GM12878 (cell line): ENCODE results near the gene ENOX2. TPM values are rescaled to one million over a fixed set of nuclear protein-coding genes. Genes with fewer than 3 reads are reported as not detected.

ENCODE experiments used
- ATAC-seq: fragments of 200-7000 bp; cut with Tn5 transposase; 3 replicates; pipeline ENCODE4 v1.9.1; 2020; ENCODE audit warnings: mild to moderate bottlenecking, moderate library complexity
- BruUV-seq: library from RNA; stranded (reverse); fragments of 400-500 nt; replicated peaks from 2 replicates; lab custom pipeline; 2021; lab: Mats Ljungman, UMichigan
- CTCF ChIA-PET: fragments of 300-600 bp; sonication (Branson Sonifier 250); formaldehyde crosslinking; extraction: SDS; loops from one replicate; lab custom pipeline; 2021; ENCODE audit warnings: inconsistent platforms; lab: Yijun Ruan, JAX
- POLR2A ChIA-PET: fragments of 350-600 bp; formaldehyde crosslinking; extraction: SDS; loops from one replicate; lab custom pipeline; 2021; ENCODE audit warnings: inconsistent platforms; lab: Charles Lee
- RAD21 ChIA-PET: fragments of 300-600 bp; sonication (Branson Sonifier 250); formaldehyde crosslinking; loops from one replicate; lab custom pipeline; 2023; ENCODE audit warnings: antibody characterized with exemption; ENCODE audit not compliant: unreplicated experiment; lab: Charles Lee
- SMC1A ChIA-PET: fragments of 300-600 bp; sonication (Branson Sonifier 250); formaldehyde crosslinking; loops from one replicate; lab custom pipeline; 2023; ENCODE audit not compliant: unreplicated experiment, uncharacterized antibody; lab: Charles Lee
- DNase-seq: peaks from one replicate; pipeline ENCODE4 v3.0.0-alpha.2; 2011; ENCODE audit warnings: low read depth, low spot score
- FAIRE-seq: peaks from 3 replicates; lab custom pipeline; 2011; peaks lifted over from hg19 to GRCh38; lab: Jason Lieb, UNC
- H2AFZ ChIP-seq: 2 replicates; pipeline ENCODE4 v1.6.0; 2011; ENCODE audit warnings: low read depth, low read length, control low read depth; ENCODE audit not compliant: control insufficient read depth
- H3K27ac ChIP-seq: 2 replicates; pipeline ENCODE4 v1.5.1; 2011; ENCODE audit warnings: control low read depth; ENCODE audit not compliant: control insufficient read depth, insufficient read depth
- H3K27me3 ChIP-seq, 2 experiments: replicated peaks in 1 of 2; 2 replicates each; pipeline versions ENCODE4 v1.6.0 to v1.6.1; 2011; ENCODE audit warnings: low read length in 1 of 2; ENCODE audit not compliant: control insufficient read depth in 2 of 2, insufficient read depth in 2 of 2
- H3K36me3 ChIP-seq, 2 experiments: 2 replicates each; pipeline ENCODE4 v1.5.1; 2011; ENCODE audit warnings: low read length in 1 of 2; ENCODE audit not compliant: control insufficient read depth in 2 of 2, insufficient read depth in 2 of 2
- H3K4me1 ChIP-seq: 2 replicates; pipeline ENCODE4 v1.6.1; 2011; ENCODE audit warnings: mild to moderate bottlenecking, low read length, moderate library complexity, mixed read lengths; ENCODE audit not compliant: control insufficient read depth, insufficient read depth
- H3K4me2 ChIP-seq: 2 replicates; pipeline ENCODE4 v1.6.0; 2011; ENCODE audit warnings: control low read depth; ENCODE audit not compliant: control insufficient read depth, insufficient read depth
- H3K4me3 ChIP-seq: fragments of 200-600 bp; sonication (generic); 2 replicates; pipeline ENCODE4 v1.5.1; 2016
- H3K79me2 ChIP-seq: 2 replicates; pipeline ENCODE4 v1.6.0; 2011; ENCODE audit warnings: low read length; ENCODE audit not compliant: control insufficient read depth, insufficient read depth
- H3K9ac ChIP-seq: 2 replicates; pipeline ENCODE4 v1.8.0; 2011; ENCODE audit warnings: low read length, control low read depth, mixed read lengths; ENCODE audit not compliant: control insufficient read depth, insufficient read depth
- H3K9me3 ChIP-seq: replicated peaks from 3 replicates; pipeline ENCODE4 v1.5.1; 2011; ENCODE audit warnings: mild to moderate bottlenecking, low read length; ENCODE audit not compliant: control insufficient read depth, insufficient read depth
- H4K20me1 ChIP-seq: 2 replicates; pipeline ENCODE4 v1.6.0; 2011; ENCODE audit not compliant: control insufficient read depth, insufficient read depth
- CBX3 ChIP-seq: fragments of 200-600 bp; sonication (generic); IDR thresholded peaks from 2 replicates; pipeline ENCODE4 v1.6.1; 2016; ENCODE audit warnings: low read depth, borderline replicate concordance
- ETV6 ChIP-seq, 2 experiments: fragments of 450-650 bp in 1 of 2; IDR thresholded peaks in 1 of 2; conservative IDR thresholded peaks in 1 of 2; 2 replicates each; pipeline ENCODE4 v1.6.1; 2014; ENCODE audit warnings: antibody characterized with exemption in 1 of 2, borderline replicate concordance in 1 of 2, low read depth in 1 of 2, mild to moderate bottlenecking in 1 of 2, moderate library complexity in 1 of 2
- MXI1 ChIP-seq: fragments of 150-350 bp; IDR thresholded peaks from 2 replicates; pipeline ENCODE4 v1.6.1; 2011; ENCODE audit warnings: low read depth, mild to moderate bottlenecking, inconsistent platforms, low read length, improper control_type of control experiment
- RAD21 ChIP-seq: IDR thresholded peaks from 2 replicates; pipeline ENCODE4 v1.6.1; 2011; ENCODE audit warnings: mild to moderate bottlenecking, low read depth, low read length, moderate library complexity; ENCODE audit not compliant: insufficient read depth
- RFX5 ChIP-seq: IDR thresholded peaks from 2 replicates; pipeline ENCODE4 v1.6.1; 2011; ENCODE audit warnings: low read depth, low read length, improper control_type of control experiment
- RUNX3 ChIP-seq: IDR thresholded peaks from 2 replicates; pipeline ENCODE4 v1.6.1; 2012; ENCODE audit warnings: low read length, inconsistent platforms
- SMC3 ChIP-seq: IDR thresholded peaks from 2 replicates; pipeline ENCODE4 v1.6.1; 2011; ENCODE audit warnings: low read length, improper control_type of control experiment, borderline replicate concordance
- SPI1 ChIP-seq: IDR thresholded peaks from 2 replicates; pipeline ENCODE4 v1.6.1; 2011; ENCODE audit warnings: low read depth, mild to moderate bottlenecking, low read length, moderate library complexity, borderline replicate concordance; ENCODE audit not compliant: insufficient read depth
- in situ Hi-C: fragments of 300-500 bp; cut with MboI; formaldehyde crosslinking; loops from 9 replicates; pipeline ENCODE4 v1.14.3; 2018; ENCODE audit warnings: mixed read lengths
- intact Hi-C: fragments of 100-400 bp; cut with micrococcal nuclease; formaldehyde crosslinking; loops from one replicate; pipeline ENCODE4 v1.14.2; 2022; ENCODE audit not compliant: unreplicated experiment
- polyA plus RNA-seq, 11 experiments: library from polyadenylated mRNA; depleted of rRNA in 4 of 11; unstranded in 6 of 11; stranded (reverse) in 5 of 11; fragments of >200 nt; fragmentation: Nextera tagmentation in 4 of 11; fragmentation: Illumina TruSeq in 1 of 11; extraction: Ambion mirVana in 4 of 11; extraction: Trizol in 1 of 11; gene quantifications; 1 replicate in 1 of 11; 2 replicates in 10 of 11; pipeline versions ENCODE4 v1.2.1 to v1.2.3, GENCODE V29; 2011 to 2016; ENCODE audit warnings: inconsistent platforms in 2 of 11, missing spikeins in 2 of 11, low read depth in 1 of 11
- total RNA-seq, 4 experiments: library from RNA; depleted of rRNA in 3 of 4; stranded (reverse); fragments of >200 nt in 3 of 4; fragmentation: Illumina TruSeq in 1 of 4; extraction: Trizol in 1 of 4; gene quantifications; 2 replicates each; pipeline versions ENCODE4 v1.2.1 to v1.2.3, GENCODE V29; 2013 to 2021
- TF ChIP-seq, protein P1 (sequence below): fragments of 450-650 bp; IDR thresholded peaks from 2 replicates; pipeline ENCODE4 v1.6.1; 2018; ENCODE audit warnings: borderline replicate concordance, mild to moderate bottlenecking; ENCODE audit not compliant: partially characterized antibody
- TF ChIP-seq, protein P2 (sequence below): fragments of 450-650 bp; IDR thresholded peaks from 2 replicates; pipeline ENCODE4 v1.6.1; 2017; ENCODE audit warnings: low read depth, mild to moderate bottlenecking, moderate library complexity
- TF ChIP-seq, protein P3 (sequence below): IDR thresholded peaks from 2 replicates; pipeline ENCODE4 v1.6.1; 2012; ENCODE audit warnings: improper control_type of control experiment, low read depth, low read length; ENCODE audit not compliant: insufficient replicate concordance

ENOX2 gene
- total and polyA plus RNA-seq, 10 of the 15 experiments (the other 5 are each of a cell fraction or from before 2014, with no cell fraction given) = 3.2 to 13.0 (median 7.7) TPM

DNA sequence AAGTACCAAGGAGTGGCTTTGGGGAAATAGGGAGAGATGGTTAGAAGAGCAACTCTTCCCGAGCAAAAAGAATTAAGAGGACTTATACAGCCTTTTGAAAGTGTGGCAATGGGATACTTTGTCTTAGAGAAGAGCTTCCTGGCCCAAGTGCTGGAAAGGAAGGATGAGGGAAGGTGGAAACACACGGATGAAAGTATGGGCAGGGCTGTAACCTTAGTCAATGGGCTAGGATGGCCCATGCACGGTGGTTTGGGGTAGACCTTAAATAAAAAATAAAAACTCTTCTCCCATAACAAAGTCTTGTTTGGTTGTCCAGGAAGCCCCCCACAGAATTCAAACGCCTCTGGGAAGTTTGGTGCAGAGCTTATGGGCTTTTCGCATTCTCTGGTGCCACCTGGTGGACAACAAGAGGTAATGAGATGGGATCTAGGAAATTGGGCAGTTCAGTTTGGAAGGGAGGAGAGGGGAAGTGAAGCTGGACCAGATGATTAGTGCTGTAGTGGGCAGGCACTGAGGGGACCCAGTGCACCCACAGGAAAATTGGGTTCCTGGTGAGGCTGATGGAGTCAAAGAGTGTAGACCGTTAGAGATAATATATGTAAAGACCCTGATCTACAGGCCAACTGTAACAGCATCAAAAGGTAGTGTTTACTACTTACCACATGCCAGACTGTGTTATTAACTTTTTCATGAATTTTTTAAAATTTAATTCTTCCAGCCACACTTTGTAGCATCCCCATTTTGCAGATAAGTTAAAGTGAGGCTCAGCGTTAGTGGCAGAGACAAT is 13.8 kb upstream of the ENOX2 start (continued):
- TF ChIP-seq, protein P1, sequence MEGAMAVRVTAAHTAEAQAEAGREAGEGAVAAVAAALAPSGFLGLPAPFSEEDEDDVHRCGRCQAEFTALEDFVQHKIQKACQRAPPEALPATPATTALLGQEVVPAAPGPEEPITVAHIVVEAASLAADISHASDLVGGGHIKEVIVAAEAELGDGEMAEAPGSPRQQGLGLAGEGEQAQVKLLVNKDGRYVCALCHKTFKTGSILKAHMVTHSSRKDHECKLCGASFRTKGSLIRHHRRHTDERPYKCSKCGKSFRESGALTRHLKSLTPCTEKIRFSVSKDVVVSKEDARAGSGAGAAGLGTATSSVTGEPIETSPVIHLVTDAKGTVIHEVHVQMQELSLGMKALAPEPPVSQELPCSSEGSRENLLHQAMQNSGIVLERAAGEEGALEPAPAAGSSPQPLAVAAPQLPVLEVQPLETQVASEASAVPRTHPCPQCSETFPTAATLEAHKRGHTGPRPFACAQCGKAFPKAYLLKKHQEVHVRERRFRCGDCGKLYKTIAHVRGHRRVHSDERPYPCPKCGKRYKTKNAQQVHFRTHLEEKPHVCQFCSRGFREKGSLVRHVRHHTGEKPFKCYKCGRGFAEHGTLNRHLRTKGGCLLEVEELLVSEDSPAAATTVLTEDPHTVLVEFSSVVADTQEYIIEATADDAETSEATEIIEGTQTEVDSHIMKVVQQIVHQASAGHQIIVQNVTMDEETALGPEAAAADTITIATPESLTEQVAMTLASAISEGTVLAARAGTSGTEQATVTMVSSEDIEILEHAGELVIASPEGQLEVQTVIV = no peak
- TF ChIP-seq RUNX3 = no peak
- TF ChIP-seq RAD21 = peak; percentile 99
- peak; percentile 60; the same call in 1 of the 2 replicates for TF ChIP-seq SPI1
- TF ChIP-seq MXI1 = no peak
- peak; percentile 94 for TF ChIP-seq SMC3
- TF ChIP-seq, all 136 proteins: peak for 8

DNA sequence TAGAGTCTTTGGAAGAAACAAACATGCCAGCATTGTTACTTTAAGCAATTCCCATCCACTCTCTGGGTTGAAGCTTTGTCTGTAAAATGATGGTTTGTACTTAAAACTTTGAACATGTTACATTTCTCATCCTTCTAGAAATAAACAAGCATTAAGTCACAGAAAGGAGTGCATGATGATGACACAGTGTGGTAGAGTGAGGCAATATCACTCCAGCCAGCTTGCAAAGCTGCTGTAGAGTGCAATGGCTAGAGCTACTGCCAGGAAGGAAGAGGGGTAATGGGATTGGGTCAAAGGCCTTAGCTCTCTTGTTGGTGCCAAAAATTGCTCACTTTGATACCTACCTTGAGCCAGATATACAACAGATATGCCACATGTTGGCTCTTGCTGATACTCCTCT is 12.3 kb upstream of the ENOX2 start:
- Histone ChIP-seq H2AFZ (no peak overlapping the region), H3K27me3 (no peaks in the 10 kb centered on the region)
- FAIRE-seq = no peak
- TF ChIP-seq, protein P2, sequence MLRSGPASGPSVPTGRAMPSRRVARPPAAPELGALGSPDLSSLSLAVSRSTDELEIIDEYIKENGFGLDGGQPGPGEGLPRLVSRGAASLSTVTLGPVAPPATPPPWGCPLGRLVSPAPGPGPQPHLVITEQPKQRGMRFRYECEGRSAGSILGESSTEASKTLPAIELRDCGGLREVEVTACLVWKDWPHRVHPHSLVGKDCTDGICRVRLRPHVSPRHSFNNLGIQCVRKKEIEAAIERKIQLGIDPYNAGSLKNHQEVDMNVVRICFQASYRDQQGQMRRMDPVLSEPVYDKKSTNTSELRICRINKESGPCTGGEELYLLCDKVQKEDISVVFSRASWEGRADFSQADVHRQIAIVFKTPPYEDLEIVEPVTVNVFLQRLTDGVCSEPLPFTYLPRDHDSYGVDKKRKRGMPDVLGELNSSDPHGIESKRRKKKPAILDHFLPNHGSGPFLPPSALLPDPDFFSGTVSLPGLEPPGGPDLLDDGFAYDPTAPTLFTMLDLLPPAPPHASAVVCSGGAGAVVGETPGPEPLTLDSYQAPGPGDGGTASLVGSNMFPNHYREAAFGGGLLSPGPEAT = no peak
- TF ChIP-seq CBX3 (no peak), ETV6 (conservative IDR thresholded peaks at IDR 0.05 in 1 of 2, IDR thresholded peaks at IDR 0.05 in 1 of 2; ENCODE audit: borderline replicate concordance in 1 of 2, low read depth in 1 of 2) (no peak), RFX5 (no peak)
- TF ChIP-seq, protein P3, sequence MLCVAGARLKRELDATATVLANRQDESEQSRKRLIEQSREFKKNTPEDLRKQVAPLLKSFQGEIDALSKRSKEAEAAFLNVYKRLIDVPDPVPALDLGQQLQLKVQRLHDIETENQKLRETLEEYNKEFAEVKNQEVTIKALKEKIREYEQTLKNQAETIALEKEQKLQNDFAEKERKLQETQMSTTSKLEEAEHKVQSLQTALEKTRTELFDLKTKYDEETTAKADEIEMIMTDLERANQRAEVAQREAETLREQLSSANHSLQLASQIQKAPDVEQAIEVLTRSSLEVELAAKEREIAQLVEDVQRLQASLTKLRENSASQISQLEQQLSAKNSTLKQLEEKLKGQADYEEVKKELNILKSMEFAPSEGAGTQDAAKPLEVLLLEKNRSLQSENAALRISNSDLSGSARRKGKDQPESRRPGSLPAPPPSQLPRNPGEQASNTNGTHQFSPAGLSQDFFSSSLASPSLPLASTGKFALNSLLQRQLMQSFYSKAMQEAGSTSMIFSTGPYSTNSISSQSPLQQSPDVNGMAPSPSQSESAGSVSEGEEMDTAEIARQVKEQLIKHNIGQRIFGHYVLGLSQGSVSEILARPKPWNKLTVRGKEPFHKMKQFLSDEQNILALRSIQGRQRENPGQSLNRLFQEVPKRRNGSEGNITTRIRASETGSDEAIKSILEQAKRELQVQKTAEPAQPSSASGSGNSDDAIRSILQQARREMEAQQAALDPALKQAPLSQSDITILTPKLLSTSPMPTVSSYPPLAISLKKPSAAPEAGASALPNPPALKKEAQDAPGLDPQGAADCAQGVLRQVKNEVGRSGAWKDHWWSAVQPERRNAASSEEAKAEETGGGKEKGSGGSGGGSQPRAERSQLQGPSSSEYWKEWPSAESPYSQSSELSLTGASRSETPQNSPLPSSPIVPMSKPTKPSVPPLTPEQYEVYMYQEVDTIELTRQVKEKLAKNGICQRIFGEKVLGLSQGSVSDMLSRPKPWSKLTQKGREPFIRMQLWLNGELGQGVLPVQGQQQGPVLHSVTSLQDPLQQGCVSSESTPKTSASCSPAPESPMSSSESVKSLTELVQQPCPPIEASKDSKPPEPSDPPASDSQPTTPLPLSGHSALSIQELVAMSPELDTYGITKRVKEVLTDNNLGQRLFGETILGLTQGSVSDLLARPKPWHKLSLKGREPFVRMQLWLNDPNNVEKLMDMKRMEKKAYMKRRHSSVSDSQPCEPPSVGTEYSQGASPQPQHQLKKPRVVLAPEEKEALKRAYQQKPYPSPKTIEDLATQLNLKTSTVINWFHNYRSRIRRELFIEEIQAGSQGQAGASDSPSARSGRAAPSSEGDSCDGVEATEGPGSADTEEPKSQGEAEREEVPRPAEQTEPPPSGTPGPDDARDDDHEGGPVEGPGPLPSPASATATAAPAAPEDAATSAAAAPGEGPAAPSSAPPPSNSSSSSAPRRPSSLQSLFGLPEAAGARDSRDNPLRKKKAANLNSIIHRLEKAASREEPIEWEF = no peak

More for the DNA sequence above, 12.3 kb upstream of the ENOX2 start:
- ChIA-PET RAD21 (interaction anchor here (0.8 to 3.3 kb wide), 3 partner anchors 339 to 375 kb away, joined by 3 to 26 read pairs (median 3); no protein-coding TSS in a partner anchor), SMC1A (interaction anchor here (0.7 to 5.2 kb wide), 3 partner anchors 11 to 375 kb away, joined by 3 to 47 read pairs (median 8); partner anchors contain the start of gene ENOX2), POLR2A (no interaction called here), CTCF (interaction anchor here (0.6 to 5.1 kb wide), 9 partner anchors 12 to 990 kb away, joined by 3 to 39 read pairs (median 3); partner anchors contain the start of gene ENOX2)
- intact Hi-C loops (loop anchor here (5.0 to 10.0 kb wide), 2 partner anchors 183 to 1311 kb away; no protein-coding TSS in a partner anchor), in situ Hi-C loops (loop anchor here (5.0 to 10.0 kb wide), 3 partner anchors 373 to 1311 kb away; no protein-coding TSS in a partner anchor)
- no peak overlapping the region for H3K4me3 ChIP-seq
- H4K20me1 ChIP-seq = no peaks in the 10 kb centered on the region
- no peaks in the 10 kb centered on the region for H3K4me1 ChIP-seq
- H3K36me3 ChIP-seq = no peaks in the 10 kb centered on the region
- H3K4me2 ChIP-seq = no peak overlapping the region
- no peak overlapping the region for H3K27ac ChIP-seq
- DNase-seq (no peak), ATAC-seq (no peak)
- H3K79me2 ChIP-seq = no peaks in the 10 kb centered on the region
- BruUV-seq = no TSS peak
- no peaks in the 10 kb centered on the region for H3K9me3 ChIP-seq
- H3K9ac ChIP-seq = no peak overlapping the region
